ENCODE results near the gene TMEM9.

The TMEM9 gene

DNA sequence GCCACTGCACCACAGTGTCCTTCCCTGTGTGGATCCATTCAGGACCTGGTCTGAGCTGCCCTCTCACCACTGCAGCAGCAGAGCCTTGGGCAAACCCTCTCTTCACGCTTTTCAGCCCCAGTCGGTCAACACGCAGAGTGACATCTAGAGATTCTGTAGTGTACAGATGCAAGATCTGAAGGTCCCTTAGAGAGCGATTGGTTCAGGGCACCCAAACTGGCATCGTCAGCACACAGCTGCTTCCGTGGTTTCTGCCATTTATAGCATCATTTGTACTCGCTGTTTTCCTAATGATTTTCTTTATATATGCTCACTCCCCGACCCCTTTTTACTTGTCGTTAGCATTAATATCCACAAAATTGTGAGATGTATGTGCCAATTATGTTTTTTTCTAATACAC, 25.8 kb downstream of the TMEM9 start:
- no peak for DNase-seq (ENCODE audit: extremely low read depth, insufficient read length)
- Histone ChIP-seq H3K36me3 (ENCODE audit: control insufficient read depth, insufficient read depth, low read length) (no peaks in the 10 kb centered on the region), H3K27me3 (replicated peaks; ENCODE audit: control insufficient read depth, insufficient read depth, low read length) (no peaks in the 10 kb centered on the region; the same call in 1 of the 2 replicates), H3K4me3 (replicated peaks; ENCODE audit: low read depth, low read length) (no peak overlapping the region)
- TF ChIP-seq CTCF (IDR thresholded peaks at IDR 0.05; ENCODE audit: insufficient read depth, low read length, poor library complexity, severe bottlenecking) = no peak

DNA sequence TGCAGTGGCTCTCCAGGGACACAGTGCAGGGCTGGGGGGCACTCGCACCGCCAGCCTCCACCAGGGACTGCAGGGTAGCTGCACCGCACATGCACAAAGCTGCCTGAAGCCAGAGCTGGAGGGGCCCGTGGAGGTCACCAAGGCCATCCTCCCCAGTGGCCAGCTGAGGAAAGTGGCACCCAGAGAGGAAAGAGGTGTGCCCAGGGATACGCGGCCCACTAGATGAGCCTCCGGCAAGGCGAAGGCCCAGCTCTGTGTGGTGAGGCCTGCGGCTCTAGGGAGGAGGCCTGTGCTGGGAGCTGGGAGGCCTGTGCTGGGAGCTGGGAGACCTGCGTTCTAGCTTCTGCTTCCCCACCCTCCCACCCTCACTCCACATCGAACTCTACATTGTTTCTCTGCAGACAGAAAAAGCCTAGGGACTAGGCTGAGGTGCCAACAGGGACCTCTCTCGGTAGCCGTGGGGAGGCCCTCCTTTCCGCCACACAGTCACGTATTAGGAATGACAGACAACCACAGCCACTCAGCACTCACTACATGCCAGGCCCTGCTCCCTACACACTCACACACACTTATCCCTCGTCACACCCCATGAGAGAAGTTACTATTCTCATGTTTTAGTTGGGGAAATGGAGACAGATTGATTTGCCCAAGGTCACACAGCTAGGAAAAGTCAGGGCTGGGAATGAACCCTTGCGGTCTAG, 26.4 kb downstream of the TMEM9 start:
- Histone ChIP-seq H3K36me3 (ENCODE audit: control insufficient read depth, insufficient read depth, low read length) (no peaks in the 10 kb centered on the region), H3K4me3 (replicated peaks; ENCODE audit: low read depth, low read length) (no peak overlapping the region), H3K27me3 (replicated peaks; ENCODE audit: control insufficient read depth, insufficient read depth, low read length) (no peaks in the 10 kb centered on the region; the same call in none of the 2 replicates)
- DNase-seq (ENCODE audit: extremely low read depth, insufficient read length) = no peak
- TF ChIP-seq CTCF (IDR thresholded peaks at IDR 0.05; ENCODE audit: insufficient read depth, low read length, poor library complexity, severe bottlenecking) = no peak

GRCh38 chr1:201126832-201127754, 27.2 kb downstream of the TMEM9 start, which contains the start of gene ASCL5:
ASCL5 (minus strand) TSS chr1:201127184; CDS start chr1:201115372, 11,812 bp downstream.
- H3K27me3 ChIP-seq (replicated peaks; ENCODE audit: control insufficient read depth, insufficient read depth, low read length) = no peaks in the 10 kb centered on the region; the same call in none of the 2 replicates
- H3K36me3 ChIP-seq (ENCODE audit: control insufficient read depth, insufficient read depth, low read length) = no peaks in the 10 kb centered on the region
- no peak for TF ChIP-seq CTCF (IDR thresholded peaks at IDR 0.05; ENCODE audit: insufficient read depth, low read length, poor library complexity, severe bottlenecking)
- H3K4me3 ChIP-seq (replicated peaks; ENCODE audit: low read depth, low read length) = no peak within 1 kb of the TSS
- no peak for DNase-seq (ENCODE audit: extremely low read depth, insufficient read length)

DNA sequence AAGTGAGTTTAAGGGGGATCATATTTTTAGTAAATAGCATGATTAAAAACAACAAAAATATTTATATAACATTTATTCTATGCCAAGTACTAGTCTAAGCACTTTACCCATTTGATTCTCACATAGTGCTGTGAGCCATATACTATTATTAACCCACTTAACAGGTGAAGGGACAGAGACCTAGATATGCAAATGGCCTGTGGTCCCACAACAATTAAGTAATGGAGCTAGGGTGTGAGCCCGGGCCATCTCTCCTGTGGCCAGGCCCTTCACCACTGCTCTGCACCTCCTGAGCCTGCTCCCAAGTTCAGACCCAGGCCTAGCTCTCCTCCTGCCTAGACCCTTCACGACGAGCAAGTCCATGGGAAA, 27.8 kb downstream of the TMEM9 start:
- no peak for DNase-seq (ENCODE audit: extremely low read depth, insufficient read length)
- TF ChIP-seq CTCF (IDR thresholded peaks at IDR 0.05; ENCODE audit: insufficient read depth, low read length, poor library complexity, severe bottlenecking) = no peak
- Histone ChIP-seq H3K27me3 (replicated peaks; ENCODE audit: control insufficient read depth, insufficient read depth, low read length) (no peaks in the 10 kb centered on the region; the same call in none of the 2 replicates), H3K36me3 (ENCODE audit: control insufficient read depth, insufficient read depth, low read length) (no peaks in the 10 kb centered on the region), H3K4me3 (replicated peaks; ENCODE audit: low read depth, low read length) (no peak overlapping the region)

GRCh38 chr1:201125800-201126199, 28.5 kb downstream of the TMEM9 start:
- no peak for DNase-seq (ENCODE audit: extremely low read depth, insufficient read length)
- no peak for TF ChIP-seq CTCF (IDR thresholded peaks at IDR 0.05; ENCODE audit: insufficient read depth, low read length, poor library complexity, severe bottlenecking)
- Histone ChIP-seq H3K36me3 (ENCODE audit: control insufficient read depth, insufficient read depth, low read length) (no peaks in the 10 kb centered on the region), H3K27me3 (replicated peaks; ENCODE audit: control insufficient read depth, insufficient read depth, low read length) (no peaks in the 10 kb centered on the region; the same call in none of the 2 replicates), H3K4me3 (replicated peaks; ENCODE audit: low read depth, low read length) (no peak overlapping the region)

Data from GM06990 (cell line).